GM18517 (cell line): ENCODE results near the gene COL27A1.

Experiments used
- ATAC-seq: cut with Tn5 transposase; IDR thresholded peaks from one replicate; pipeline ENCODE4 v1.9.1; 2021; ENCODE audit warnings: mild to moderate bottlenecking, moderate library complexity; ENCODE audit not compliant: unreplicated experiment

COL27A1 gene

GRCh38 chr9:114299286-114300152 is 144.2 kb downstream of the COL27A1 start:
- ATAC-seq = no peak

- ATAC-seq = no peak
Observed at GRCh38 chr9:114300153-114300845, 145.0 kb downstream of the COL27A1 start.

- ATAC-seq = no peak
Observed at GRCh38 chr9:114300846-114301797, 145.8 kb downstream of the COL27A1 start.

GRCh38 chr9:114301798-114302565 is 146.6 kb downstream of the COL27A1 start:
- no peak for ATAC-seq

GRCh38 chr9:114302727-114303126 is 147.4 kb downstream of the COL27A1 start:
- no peak for ATAC-seq

GRCh38 chr9:114303571-114303970 is 148.2 kb downstream of the COL27A1 start:
- ATAC-seq = no peak

GRCh38 chr9:114303977-114304376 is 148.6 kb downstream of the COL27A1 start:
- no peak for ATAC-seq

GRCh38 chr9:114304416-114305188 is 149.3 kb downstream of the COL27A1 start:
- ATAC-seq = no peak

GRCh38 chr9:114307899-114308267 is 152.5 kb downstream of the COL27A1 start:
- ATAC-seq = no peak

- no peak for ATAC-seq
Observed at GRCh38 chr9:114308361-114308950, 153.1 kb downstream of the COL27A1 start.

- ATAC-seq = no peak
Observed at GRCh38 chr9:114309096-114309495, 153.8 kb downstream of the COL27A1 start.

GRCh38 chr9:114310471-114311450 is 155.4 kb downstream of the COL27A1 start:
- no peak for ATAC-seq

GRCh38 chr9:114311571-114312512 is 156.5 kb downstream of the COL27A1 start:
- ATAC-seq = no peak

- no peak for ATAC-seq
Observed at GRCh38 chr9:114312513-114312875, 157.2 kb downstream of the COL27A1 start.

- ATAC-seq = no peak
Observed at GRCh38 chr9:114313186-114313585, 157.8 kb downstream of the COL27A1 start.

- ATAC-seq = no peak
Observed at GRCh38 chr9:114314256-114314867, 159.0 kb downstream of the COL27A1 start.
